ENCODE measurements around the gene DIAPH3.

DIAPH3 gene

DNA sequence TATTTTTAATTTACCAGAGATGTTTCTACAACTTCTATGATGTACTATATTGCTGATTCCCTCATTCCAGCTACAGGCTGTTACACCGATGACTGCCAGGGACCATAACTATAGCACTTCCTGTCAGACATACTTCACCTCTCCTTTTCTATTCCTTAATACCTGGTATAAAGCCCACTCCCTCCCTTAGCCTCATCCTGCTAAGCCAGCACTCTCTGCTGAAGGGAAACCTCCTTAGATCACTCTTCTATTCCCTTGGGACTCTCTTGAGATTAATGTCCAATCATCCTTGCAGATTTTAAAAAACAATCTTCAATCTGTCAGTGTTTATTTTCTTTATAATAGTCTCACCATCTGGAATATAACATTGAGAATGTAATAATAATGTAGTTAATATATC, 127.9 kb downstream of the DIAPH3 start:
- no peak overlapping the region for H3K27ac ChIP-seq
- no peak for TF ChIP-seq ZFX (IDR thresholded peaks at IDR 0.05)
- TF ChIP-seq, protein P1, sequence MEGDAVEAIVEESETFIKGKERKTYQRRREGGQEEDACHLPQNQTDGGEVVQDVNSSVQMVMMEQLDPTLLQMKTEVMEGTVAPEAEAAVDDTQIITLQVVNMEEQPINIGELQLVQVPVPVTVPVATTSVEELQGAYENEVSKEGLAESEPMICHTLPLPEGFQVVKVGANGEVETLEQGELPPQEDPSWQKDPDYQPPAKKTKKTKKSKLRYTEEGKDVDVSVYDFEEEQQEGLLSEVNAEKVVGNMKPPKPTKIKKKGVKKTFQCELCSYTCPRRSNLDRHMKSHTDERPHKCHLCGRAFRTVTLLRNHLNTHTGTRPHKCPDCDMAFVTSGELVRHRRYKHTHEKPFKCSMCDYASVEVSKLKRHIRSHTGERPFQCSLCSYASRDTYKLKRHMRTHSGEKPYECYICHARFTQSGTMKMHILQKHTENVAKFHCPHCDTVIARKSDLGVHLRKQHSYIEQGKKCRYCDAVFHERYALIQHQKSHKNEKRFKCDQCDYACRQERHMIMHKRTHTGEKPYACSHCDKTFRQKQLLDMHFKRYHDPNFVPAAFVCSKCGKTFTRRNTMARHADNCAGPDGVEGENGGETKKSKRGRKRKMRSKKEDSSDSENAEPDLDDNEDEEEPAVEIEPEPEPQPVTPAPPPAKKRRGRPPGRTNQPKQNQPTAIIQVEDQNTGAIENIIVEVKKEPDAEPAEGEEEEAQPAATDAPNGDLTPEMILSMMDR (conservative IDR thresholded peaks at IDR 0.05): no peak

DNA sequence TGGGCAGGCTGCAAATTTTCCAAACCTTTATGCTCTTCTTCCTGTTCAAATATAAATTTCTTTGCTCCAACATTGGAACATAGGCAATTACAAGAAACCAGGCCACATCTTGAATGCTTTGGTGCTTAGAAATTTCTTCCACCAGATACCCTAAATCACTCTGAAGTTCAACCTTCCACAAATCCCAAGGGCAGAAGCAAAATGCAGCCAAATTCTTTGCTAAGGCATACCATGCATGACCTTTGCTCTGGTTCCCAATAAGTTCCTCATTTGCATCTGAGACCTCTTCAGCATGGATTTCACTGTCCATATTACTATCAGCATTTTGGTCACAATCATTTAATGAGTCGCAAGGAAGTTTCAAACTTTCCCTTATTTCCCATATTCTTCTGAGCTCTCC, 130.9 kb downstream of the DIAPH3 start:
- no peak for TF ChIP-seq ZFX (IDR thresholded peaks at IDR 0.05)

DNA sequence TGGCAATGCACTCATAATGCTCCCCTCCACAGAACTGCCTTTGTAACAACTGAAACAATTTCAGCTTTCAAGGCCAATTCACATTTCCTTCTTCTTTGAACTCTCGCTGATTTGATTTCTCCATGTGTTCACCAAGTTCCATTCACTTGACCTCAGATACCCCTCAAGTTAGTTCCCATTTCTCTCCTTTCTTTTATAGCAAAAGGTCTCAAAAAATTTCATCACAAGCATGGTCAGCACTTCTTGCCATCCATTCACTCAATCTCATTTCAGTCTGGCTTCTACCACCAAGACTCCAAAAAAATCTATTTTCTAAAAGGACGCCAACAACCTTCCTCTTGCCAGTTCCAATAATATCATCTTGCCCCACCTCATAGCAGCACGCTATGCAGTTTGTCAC, 135.7 kb downstream of the DIAPH3 start:
- no peak overlapping the region for H3K27ac ChIP-seq
- TF ChIP-seq, protein P1 (conservative IDR thresholded peaks at IDR 0.05): no peak
- no peak for TF ChIP-seq ZFX (IDR thresholded peaks at IDR 0.05)

More for the DNA sequence above, 130.9 kb downstream of the DIAPH3 start:
- no peak overlapping the region for H3K27ac ChIP-seq

DNA sequence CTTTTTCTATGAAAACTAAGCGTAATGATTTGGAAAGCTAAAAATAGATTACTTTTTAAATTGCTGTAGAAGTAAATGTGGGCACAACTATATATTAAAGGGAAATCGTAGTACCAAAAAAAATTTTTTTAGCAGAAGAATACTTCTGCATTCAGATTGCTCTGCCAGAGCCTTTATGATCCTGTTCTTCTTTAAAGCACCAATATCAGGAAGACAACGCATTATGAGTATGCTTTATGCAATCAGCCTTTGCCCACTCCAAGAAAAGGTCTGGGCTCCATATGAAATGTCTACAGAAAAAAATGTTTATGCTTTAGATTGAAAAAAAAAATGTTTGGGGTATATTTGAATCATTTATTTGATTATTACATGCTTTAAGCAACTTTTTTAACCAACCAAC, 137.4 kb downstream of the DIAPH3 start:
- TF ChIP-seq, protein P1 (conservative IDR thresholded peaks at IDR 0.05): no peak
- no peak for TF ChIP-seq ZFX (IDR thresholded peaks at IDR 0.05)
- no peak overlapping the region for H3K27ac ChIP-seq

DNA sequence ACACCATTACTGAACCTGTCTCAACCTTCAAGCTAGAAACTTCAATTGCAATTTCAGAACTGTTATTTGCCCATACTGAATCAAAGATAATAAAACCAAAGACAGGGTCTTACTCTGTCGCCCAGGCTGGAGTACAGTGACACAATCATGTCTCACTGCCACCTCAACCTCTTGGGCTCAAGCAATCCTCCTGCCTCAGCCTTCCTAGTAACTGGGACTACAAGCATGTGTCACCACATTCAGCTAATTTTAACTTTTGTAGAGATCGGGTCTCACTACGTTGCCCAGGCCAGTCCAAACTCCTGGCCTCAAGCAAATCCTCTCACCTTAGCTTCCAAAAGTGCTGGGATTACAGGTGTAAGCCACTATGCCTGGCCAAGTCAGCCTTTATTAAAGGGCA, 143.4 kb downstream of the DIAPH3 start:
- no peak for TF ChIP-seq ZFX (IDR thresholded peaks at IDR 0.05)
- TF ChIP-seq, protein P1 (conservative IDR thresholded peaks at IDR 0.05): no peak
- no peak overlapping the region for H3K27ac ChIP-seq

DNA sequence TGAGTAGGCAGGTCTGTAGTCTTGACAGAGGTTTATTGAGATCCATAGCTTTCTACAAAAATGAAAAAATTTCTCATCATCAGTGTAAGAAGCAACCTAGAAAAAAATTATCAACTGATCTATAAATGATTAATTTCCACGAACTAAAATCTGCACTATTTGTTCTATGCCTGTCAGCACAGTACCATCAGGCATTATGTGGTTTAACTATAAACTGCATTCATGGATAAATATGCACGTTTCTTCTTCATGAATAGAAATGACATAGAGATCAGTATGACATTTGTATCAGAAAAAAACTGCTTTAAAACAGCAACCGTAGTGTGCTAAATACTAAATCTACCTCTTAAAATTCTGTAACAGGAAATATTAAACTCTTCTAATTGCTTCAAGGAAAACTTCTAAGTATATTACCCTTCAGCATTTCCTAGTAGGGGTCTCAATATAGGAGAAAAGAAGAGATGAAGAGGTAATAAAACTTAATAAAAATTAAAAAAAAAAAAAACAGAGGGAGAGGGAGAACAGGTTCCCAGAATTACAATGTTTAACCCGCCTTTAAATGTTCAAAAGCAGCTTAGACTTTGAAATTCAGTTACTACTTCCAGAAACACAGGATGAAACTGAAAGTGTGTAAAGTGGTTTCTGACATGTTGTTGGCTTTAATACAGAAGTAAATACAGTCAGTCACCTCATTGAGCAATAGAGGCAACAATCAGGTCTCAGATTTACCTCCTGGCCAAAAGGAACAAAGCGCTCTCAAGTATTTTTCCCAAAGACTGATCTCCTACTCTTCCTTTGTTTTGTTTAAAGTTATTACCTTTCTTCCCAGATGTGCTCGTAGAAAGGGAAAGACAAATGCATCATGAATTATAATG, 144.4 kb downstream of the DIAPH3 start:
- TF ChIP-seq, protein P1 (conservative IDR thresholded peaks at IDR 0.05): no peak
- TF ChIP-seq ZFX (IDR thresholded peaks at IDR 0.05): no peak
- H3K27ac ChIP-seq: no peak overlapping the region

DNA sequence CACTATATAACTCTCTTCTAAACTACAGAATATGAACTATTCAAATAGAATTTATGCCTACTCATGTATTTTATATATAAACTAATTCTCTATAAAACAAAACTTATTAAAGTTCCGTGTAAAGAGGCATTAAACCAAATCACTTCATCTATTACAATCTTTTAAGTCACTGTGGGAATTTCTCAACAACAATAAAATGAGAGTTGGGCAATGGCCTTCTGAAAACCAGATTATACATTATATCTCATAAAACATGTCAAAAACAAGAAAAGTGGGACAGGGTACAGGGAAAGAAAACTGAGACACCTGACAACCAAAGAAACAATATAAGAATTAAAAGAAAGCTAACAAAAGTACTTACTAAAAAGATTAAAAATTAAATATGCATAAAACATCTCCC, 145.2 kb downstream of the DIAPH3 start:
- no peak overlapping the region for H3K27ac ChIP-seq
- TF ChIP-seq ZFX (IDR thresholded peaks at IDR 0.05): no peak
- TF ChIP-seq, protein P1 (conservative IDR thresholded peaks at IDR 0.05): no peak

DNA sequence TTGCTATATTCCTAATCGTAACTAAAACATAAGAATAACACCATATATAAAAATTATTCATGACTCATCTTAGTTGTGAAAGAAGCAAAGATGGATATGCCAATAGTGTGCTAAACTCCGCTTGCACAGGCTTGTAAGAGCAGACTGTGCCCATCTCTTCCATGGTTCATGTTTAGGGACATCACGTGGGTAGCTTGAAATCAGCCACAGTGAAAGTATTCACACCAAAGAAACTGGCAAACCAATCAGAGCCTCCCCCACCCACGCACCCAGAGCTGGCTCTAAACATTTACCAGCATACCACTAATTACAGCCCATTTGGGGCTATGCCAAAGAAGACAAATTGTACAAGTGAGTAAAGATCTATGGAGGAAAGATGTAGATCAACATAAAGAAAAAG, 147.5 kb downstream of the DIAPH3 start:
- H3K27ac ChIP-seq: no peak overlapping the region
- no peak for TF ChIP-seq ZFX (IDR thresholded peaks at IDR 0.05)
- TF ChIP-seq, protein P1 (conservative IDR thresholded peaks at IDR 0.05): no peak

Data from C4-2B (cell line).